CD4-positive, alpha-beta T cell (primary cell): ENCODE measurements around the gene SPSB4. TPM values are rescaled to one million over a fixed set of nuclear protein-coding genes. Genes with fewer than 3 reads are reported as not detected.

Source experiments
- ATAC-seq: fragments of 200-7000 bp; cut with Tn5 transposase; one replicate; pipeline ENCODE4 v1.10.0; 2022; ENCODE audit warnings: mild to moderate bottlenecking; ENCODE audit not compliant: poor library complexity
- CTCF ChIA-PET: fragments of 350-600 bp; sonication (Branson Sonifier 250); formaldehyde crosslinking; loops from one replicate; lab custom pipeline; 2021; ENCODE audit warnings: antibody characterized with exemption, inconsistent platforms; lab: Charles Lee
- POLR2A ChIA-PET: fragments of 350-600 bp; sonication (Branson Sonifier 250); formaldehyde crosslinking; loops from one replicate; lab custom pipeline; 2021; ENCODE audit warnings: antibody characterized with exemption, inconsistent platforms; lab: Charles Lee
- DNase-seq, 14 experiments: peaks; one replicate each; pipeline ENCODE4 v3.0.0-alpha.2; 2013 to 2020; ENCODE audit warnings: mixed read lengths in 2 of 14
- H3K27ac ChIP-seq, 2 donors: one replicate each; pipeline versions ENCODE4 v1.5.1 to v1.7.0; 2013; ENCODE audit warnings: low read length in 2 of 2, low read depth in 1 of 2, mild to moderate bottlenecking in 1 of 2
- H3K27me3 ChIP-seq, 2 experiments: 1 replicate in 1 of 2; 2 replicates in 1 of 2; pipeline versions ENCODE4 v1.6.1 to v1.7.0; 2013; ENCODE audit warnings: low read length in 2 of 2, control low read depth in 1 of 2, mild to moderate bottlenecking in 1 of 2, moderate library complexity in 1 of 2; ENCODE audit not compliant: insufficient read depth in 2 of 2, control insufficient read depth in 1 of 2
- H3K36me3 ChIP-seq: one replicate; pipeline ENCODE4 v1.6.1; 2013; ENCODE audit warnings: low read length, control low read depth; ENCODE audit not compliant: insufficient read depth
- H3K4me1 ChIP-seq: one replicate; pipeline ENCODE4 v1.6.1; 2013; ENCODE audit warnings: low read length, control low read depth; ENCODE audit not compliant: insufficient read depth
- H3K4me3 ChIP-seq: one replicate; pipeline ENCODE4 v1.5.1; 2013; ENCODE audit warnings: mild to moderate bottlenecking, low read length, moderate library complexity
- H3K9me3 ChIP-seq, 2 experiments: 1 replicate in 1 of 2; 2 replicates in 1 of 2; pipeline versions ENCODE4 v1.6.1 to v1.7.0; 2013; ENCODE audit warnings: low read length in 2 of 2, mild to moderate bottlenecking in 2 of 2, control low read depth in 1 of 2, moderate library complexity in 1 of 2; ENCODE audit not compliant: control insufficient read depth in 1 of 2, insufficient read depth in 1 of 2
- H3K27ac Mint-ChIP-seq: one replicate; pipeline ENCODE4 v1.8.0; 2020; ENCODE audit warnings: mixed read lengths
- H3K27me3 Mint-ChIP-seq: one replicate; pipeline ENCODE4 v1.8.0; 2021; ENCODE audit warnings: mixed read lengths
- H3K36me3 Mint-ChIP-seq: one replicate; pipeline ENCODE4 v1.8.0; 2021; ENCODE audit warnings: low read depth, mixed read lengths
- H3K4me1 Mint-ChIP-seq: one replicate; pipeline ENCODE4 v1.8.0; 2021; ENCODE audit warnings: low read depth, mixed read lengths
- H3K4me3 Mint-ChIP-seq: one replicate; pipeline ENCODE4 v1.8.0; 2020; ENCODE audit warnings: mild to moderate bottlenecking, mixed read lengths
- H3K9me3 Mint-ChIP-seq: one replicate; pipeline ENCODE4 v1.8.0; 2020; ENCODE audit warnings: mixed read lengths
- intact Hi-C, 2 experiments: fragments of 100-400 bp; cut with DNase I in 1 of 2; cut with micrococcal nuclease in 1 of 2; formaldehyde crosslinking; loops; one replicate each; pipeline versions ENCODE4 v1.15.1 to v1.9.0; 2023 to 2025; cut with DNase I, micrococcal nuclease
- total RNA-seq, 174 experiments: library from RNA in 2 of 174; stranded (reverse) in 2 of 174; gene quantifications; one replicate each; pipeline ENCODE4 v1.2.3 and lab custom pipeline; 2021 to 2026
- TF ChIP-seq, protein P1 (sequence below): fragments of 200-600 bp; IDR thresholded peaks from one replicate; pipeline ENCODE4 v1.8.0; 2022; ENCODE audit warnings: antibody characterized with exemption, mild to moderate bottlenecking

Gene SPSB4
- total RNA-seq, 2 experiments from 2014 or later, result not detected

DNA sequence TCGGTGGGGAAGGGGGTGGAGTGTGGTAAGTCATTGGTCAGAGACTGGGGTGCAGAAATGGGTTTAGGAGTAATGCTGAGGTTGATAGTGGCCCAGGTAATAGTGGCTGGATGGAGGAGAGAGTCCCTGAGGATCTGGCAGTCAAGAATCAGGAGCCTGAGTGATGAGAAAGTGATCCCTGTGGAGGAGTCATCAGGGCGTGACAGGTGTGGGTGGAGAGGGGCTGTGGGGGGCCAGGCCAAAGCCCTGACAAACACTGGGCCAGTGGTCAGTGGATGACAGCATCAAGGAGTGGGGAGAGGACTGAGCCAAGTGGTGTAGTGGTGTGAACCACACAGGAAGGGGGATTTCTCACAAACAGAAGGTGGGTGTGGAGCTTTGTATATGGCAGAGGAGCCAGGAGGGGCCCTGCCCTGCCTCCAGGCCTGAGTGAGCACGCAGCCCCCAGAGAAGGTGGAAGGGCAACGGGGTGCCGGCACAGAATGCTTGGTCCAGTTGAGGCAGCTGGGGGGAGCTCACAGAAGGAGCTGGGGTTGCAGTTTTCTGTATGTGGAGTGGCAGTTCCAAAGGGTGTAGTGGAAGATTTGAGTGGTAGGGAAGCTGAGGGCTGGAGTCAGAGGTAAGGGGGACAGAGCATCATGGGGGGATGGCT lies 77.1 kb downstream of the SPSB4 start:
- TF ChIP-seq, protein P1, sequence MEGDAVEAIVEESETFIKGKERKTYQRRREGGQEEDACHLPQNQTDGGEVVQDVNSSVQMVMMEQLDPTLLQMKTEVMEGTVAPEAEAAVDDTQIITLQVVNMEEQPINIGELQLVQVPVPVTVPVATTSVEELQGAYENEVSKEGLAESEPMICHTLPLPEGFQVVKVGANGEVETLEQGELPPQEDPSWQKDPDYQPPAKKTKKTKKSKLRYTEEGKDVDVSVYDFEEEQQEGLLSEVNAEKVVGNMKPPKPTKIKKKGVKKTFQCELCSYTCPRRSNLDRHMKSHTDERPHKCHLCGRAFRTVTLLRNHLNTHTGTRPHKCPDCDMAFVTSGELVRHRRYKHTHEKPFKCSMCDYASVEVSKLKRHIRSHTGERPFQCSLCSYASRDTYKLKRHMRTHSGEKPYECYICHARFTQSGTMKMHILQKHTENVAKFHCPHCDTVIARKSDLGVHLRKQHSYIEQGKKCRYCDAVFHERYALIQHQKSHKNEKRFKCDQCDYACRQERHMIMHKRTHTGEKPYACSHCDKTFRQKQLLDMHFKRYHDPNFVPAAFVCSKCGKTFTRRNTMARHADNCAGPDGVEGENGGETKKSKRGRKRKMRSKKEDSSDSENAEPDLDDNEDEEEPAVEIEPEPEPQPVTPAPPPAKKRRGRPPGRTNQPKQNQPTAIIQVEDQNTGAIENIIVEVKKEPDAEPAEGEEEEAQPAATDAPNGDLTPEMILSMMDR, result no peak
- Mint-ChIP-seq H3K36me3 (no peaks in the 10 kb centered on the region), H3K4me3 (no peak overlapping the region), H3K9me3 (no peaks in the 10 kb centered on the region), H3K4me1 (no peaks in the 10 kb centered on the region), H3K27ac (no peak overlapping the region), H3K27me3 (peaks cover 12% of the 10 kb centered on the region)
- Histone ChIP-seq H3K27me3 (peaks cover 0 to 6% of the 10 kb centered on the region in 2 experiments), H3K4me3 (no peak overlapping the region), H3K9me3 (no peaks in the 10 kb centered on the region), H3K27ac (no peak overlapping the region), H3K4me1 (no peaks in the 10 kb centered on the region), H3K36me3 (no peaks in the 10 kb centered on the region)
- intact Hi-C loops, result no loop called here
- ChIA-PET POLR2A (no interaction called here), CTCF (no interaction called here)
- DNase-seq, result no peak
- ATAC-seq, result no peak

DNA sequence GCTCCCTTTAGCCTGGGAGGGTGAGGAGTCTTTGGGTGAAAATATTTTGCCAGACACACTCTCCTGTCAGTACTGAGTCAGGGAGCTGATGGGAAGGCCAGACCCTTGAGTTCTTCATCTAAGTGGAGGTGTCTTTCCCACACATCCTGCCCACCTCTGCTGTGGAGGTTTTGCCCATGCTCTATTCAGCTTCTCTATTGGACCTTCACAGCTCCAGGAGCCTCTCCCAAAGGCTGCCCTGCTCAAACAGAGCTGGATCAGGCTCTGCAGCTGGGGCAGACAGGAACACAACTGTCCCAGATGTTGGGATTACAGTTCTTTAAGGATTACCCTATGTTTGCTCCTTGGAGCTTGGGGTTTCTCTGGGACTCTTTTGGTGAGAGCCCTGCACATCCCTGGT lies 77.9 kb downstream of the SPSB4 start:
- intact Hi-C loops, result no loop called here
- CTCF ChIA-PET, result no interaction called here
- H3K36me3 Mint-ChIP-seq, result no peaks in the 10 kb centered on the region

DNA sequence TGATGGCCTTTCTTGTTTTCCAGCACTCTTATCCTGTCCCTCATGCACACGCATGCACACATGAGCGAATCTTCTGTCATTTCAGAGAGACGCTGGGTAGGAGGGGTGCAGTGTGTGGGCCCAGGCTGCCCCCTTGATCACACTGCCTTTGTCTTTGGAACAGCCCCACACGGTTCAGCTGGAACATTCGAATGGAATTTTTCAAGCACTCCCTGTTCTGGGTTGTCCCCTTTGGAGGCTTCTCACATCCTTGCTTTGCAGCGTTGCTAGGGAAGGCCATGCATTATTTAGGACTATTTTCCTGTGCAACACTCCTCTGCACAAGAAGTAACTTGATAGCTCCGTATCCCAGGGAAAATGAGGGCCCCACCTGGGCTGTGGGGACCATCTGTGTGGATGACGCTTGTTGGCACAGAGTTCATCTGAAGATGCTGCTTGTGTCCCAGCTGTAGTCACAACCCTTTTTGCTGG lies 78.4 kb downstream of the SPSB4 start:
- Histone ChIP-seq H3K4me3 (no peak overlapping the region), H3K27ac (no peak overlapping the region), H3K27me3 (peaks cover 0 to 6% of the 10 kb centered on the region in 2 experiments), H3K36me3 (no peaks in the 10 kb centered on the region), H3K9me3 (no peaks in the 10 kb centered on the region), H3K4me1 (no peaks in the 10 kb centered on the region)
- no peak overlapping the region for H3K4me3 Mint-ChIP-seq
- ATAC-seq (no peak), DNase-seq (no peak)
- TF ChIP-seq, protein P1, result no peak
- intact Hi-C loops, result no loop called here
- no peak overlapping the region for H3K27ac Mint-ChIP-seq
- ChIA-PET CTCF (no interaction called here), POLR2A (no interaction called here)
- no peaks in the 10 kb centered on the region for H3K4me1 Mint-ChIP-seq
- no peaks in the 10 kb centered on the region for H3K9me3 Mint-ChIP-seq
- H3K27me3 Mint-ChIP-seq, result peaks cover 7% of the 10 kb centered on the region
- no peaks in the 10 kb centered on the region for H3K36me3 Mint-ChIP-seq

More for the DNA sequence above, 77.9 kb downstream of the SPSB4 start:
- DNase-seq (no peak), ATAC-seq (no peak)
- no peak overlapping the region for H3K27ac Mint-ChIP-seq
- peaks cover 12% of the 10 kb centered on the region for H3K27me3 Mint-ChIP-seq
- no peak overlapping the region for H3K27ac ChIP-seq
- no peak overlapping the region for H3K4me3 Mint-ChIP-seq
- peaks cover 0 to 6% of the 10 kb centered on the region in 2 experiments for H3K27me3 ChIP-seq
- H3K4me1 Mint-ChIP-seq, result no peaks in the 10 kb centered on the region
- H3K9me3 Mint-ChIP-seq, result no peaks in the 10 kb centered on the region
- H3K4me3 ChIP-seq, result no peak overlapping the region
- no peaks in the 10 kb centered on the region for H3K36me3 ChIP-seq
- TF ChIP-seq, protein P1, result no peak
- no peaks in the 10 kb centered on the region for H3K9me3 ChIP-seq
- no peaks in the 10 kb centered on the region for H3K4me1 ChIP-seq
- POLR2A ChIA-PET, result no interaction called here
